ENCODE results near the gene APOL4.

DNA sequence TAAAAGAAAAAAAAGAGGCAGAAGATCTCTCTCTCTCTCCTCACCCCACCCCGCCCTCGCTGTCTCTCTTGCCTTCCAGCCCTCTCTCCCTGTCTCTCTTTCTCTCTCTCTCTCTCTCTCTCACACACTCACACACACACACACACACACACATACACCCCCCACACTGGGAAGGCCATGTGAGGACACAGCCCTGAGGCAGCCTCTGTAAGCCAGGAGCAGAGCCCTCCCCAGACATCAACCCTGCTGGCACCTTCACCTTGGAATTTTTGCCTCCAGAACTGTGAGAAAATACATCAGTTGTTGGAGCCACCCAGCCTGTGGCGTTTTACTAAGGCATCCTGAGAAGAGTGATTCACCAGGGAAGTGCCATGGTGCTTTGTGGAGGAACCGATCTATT, 55.7 kb downstream of the APOL4 start:
- TF ChIP-seq, protein P1, sequence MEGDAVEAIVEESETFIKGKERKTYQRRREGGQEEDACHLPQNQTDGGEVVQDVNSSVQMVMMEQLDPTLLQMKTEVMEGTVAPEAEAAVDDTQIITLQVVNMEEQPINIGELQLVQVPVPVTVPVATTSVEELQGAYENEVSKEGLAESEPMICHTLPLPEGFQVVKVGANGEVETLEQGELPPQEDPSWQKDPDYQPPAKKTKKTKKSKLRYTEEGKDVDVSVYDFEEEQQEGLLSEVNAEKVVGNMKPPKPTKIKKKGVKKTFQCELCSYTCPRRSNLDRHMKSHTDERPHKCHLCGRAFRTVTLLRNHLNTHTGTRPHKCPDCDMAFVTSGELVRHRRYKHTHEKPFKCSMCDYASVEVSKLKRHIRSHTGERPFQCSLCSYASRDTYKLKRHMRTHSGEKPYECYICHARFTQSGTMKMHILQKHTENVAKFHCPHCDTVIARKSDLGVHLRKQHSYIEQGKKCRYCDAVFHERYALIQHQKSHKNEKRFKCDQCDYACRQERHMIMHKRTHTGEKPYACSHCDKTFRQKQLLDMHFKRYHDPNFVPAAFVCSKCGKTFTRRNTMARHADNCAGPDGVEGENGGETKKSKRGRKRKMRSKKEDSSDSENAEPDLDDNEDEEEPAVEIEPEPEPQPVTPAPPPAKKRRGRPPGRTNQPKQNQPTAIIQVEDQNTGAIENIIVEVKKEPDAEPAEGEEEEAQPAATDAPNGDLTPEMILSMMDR (conservative IDR thresholded peaks at IDR 0.05) = no peak
- TF ChIP-seq ZFX (IDR thresholded peaks at IDR 0.05) = no peak

All from C4-2B (cell line).